Thoracic aorta (tissue), 2 donors: ENCODE data around the gene ZNF681. TPM values are rescaled to one million over a fixed set of nuclear protein-coding genes. Genes with fewer than 3 reads are reported as not detected.
"Not testable (repeated sequence)": the region's sequence is repeated elsewhere in the genome, so short reads cannot be mapped to it uniquely, and the experiment has no call there.

Experiments used
- ATAC-seq: fragments of 150-250 bp; one replicate; pipeline ENCODE4 v1.8.0; 2017; ENCODE audit warnings: low read depth; ENCODE audit not compliant: insufficient number of reproducible peaks, low FRiP score
- DNase-seq: peaks from one replicate; pipeline ENCODE4 v3.0.0-alpha.2; 2020; ENCODE audit warnings: low spot score
- H3K27ac ChIP-seq, 2 donors: fragments of 200-600 bp; sonication (generic); 1 replicate in 1 of 2; 2 replicates in 1 of 2; pipeline ENCODE4 v1.5.1; 2016; ENCODE audit warnings: mild to moderate bottlenecking in 2 of 2, moderate library complexity in 2 of 2
- H3K27me3 ChIP-seq: fragments of 200-600 bp; sonication (generic); replicated peaks from 2 replicates; pipeline ENCODE4 v1.6.0; 2016; ENCODE audit warnings: mild to moderate bottlenecking; ENCODE audit not compliant: insufficient read depth
- H3K36me3 ChIP-seq: fragments of 200-600 bp; sonication (generic); one replicate; pipeline ENCODE4 v1.5.1; 2016
- H3K4me1 ChIP-seq, 2 donors: fragments of 200-600 bp; sonication (generic); 1 replicate in 1 of 2; 2 replicates in 1 of 2; pipeline versions ENCODE4 v1.5.1 to v1.6.0; 2016; ENCODE audit warnings: low read depth in 2 of 2, mild to moderate bottlenecking in 1 of 2; ENCODE audit not compliant: control insufficient read depth in 1 of 2
- H3K4me3 ChIP-seq: fragments of 200-600 bp; sonication (generic); 2 replicates; pipeline ENCODE4 v1.5.1; 2016; ENCODE audit warnings: mild to moderate bottlenecking
- H3K9me3 ChIP-seq: fragments of 200-600 bp; sonication (generic); 2 replicates; pipeline ENCODE4 v1.5.1; 2016
- CTCF ChIP-seq: fragments of 200-600 bp; sonication (generic); IDR thresholded peaks from one replicate; pipeline ENCODE4 v1.5.1; 2019; ENCODE audit warnings: antibody characterized with exemption
- total RNA-seq, 2 donors: library from RNA; depleted of rRNA; stranded (reverse); fragments of >200 nt; gene quantifications; one replicate each; pipeline versions ENCODE4 v1.1.0 to v1.2.3, GENCODE V29; 2016

The ZNF681 gene
- total RNA-seq, 2 donors from 2014 or later: 0.56 to 2.2 TPM

DNA sequence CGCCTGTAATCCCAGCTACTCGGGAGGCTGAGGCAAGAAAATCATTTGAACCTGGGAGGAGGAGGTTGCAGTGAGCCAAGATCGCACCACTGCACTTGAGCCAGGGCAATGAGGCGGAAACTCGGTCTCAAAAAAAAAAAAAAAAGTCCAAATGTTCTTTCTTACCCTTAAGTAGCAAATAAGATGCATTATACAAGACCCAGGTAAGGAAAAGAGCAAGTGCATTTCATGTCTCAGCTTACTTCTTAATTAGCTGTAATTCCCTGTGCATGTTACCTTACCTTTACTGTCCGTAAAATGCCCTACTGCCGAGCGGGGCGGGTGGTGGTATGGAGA is 3.8 kb upstream of the ZNF681 start:
- peaks cover 10 to 14% of the 10 kb centered on the region in 2 donors for H3K4me1 ChIP-seq
- H3K9me3 ChIP-seq: no peaks in the 10 kb centered on the region
- ATAC-seq (no peak), DNase-seq (peak; percentile 41)
- H3K36me3 ChIP-seq: no peaks in the 10 kb centered on the region
- peak overlapping the region in 1 of 2 donors; percentile 66 for H3K27ac ChIP-seq
- H3K4me3 ChIP-seq: peak overlapping the region; percentile 93
- no peak for TF ChIP-seq CTCF
- H3K27me3 ChIP-seq: no peaks in the 10 kb centered on the region

DNA sequence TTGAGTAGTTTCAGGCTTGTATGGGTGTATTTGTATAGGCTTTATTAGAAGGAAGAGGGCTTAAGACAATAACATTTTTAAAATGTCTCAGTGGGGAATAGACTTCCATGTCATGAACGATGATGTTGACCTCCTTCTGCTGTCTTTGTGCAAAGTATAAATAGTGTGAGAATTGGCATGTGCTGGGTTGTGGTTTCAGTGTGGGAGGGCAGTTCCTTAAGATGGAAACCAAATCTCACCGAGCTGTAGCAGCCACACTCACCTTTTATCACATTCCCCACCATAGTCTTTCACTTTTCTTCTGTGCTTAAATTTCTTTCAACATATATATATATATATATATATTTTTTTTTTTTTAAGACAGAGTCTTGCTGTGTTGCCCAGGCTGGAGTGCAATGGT is 1.6 kb upstream of the ZNF681 start:
- not testable (repeated sequence) for H3K27me3 ChIP-seq, H3K4me3 ChIP-seq, H3K36me3 ChIP-seq, DNase-seq, ATAC-seq, H3K27ac ChIP-seq, H3K9me3 ChIP-seq
- peaks cover 10 to 15% of the 10 kb centered on the region in 2 donors for H3K4me1 ChIP-seq

- not testable (repeated sequence) for H3K4me1 ChIP-seq, H3K4me3 ChIP-seq, H3K27me3 ChIP-seq, H3K27ac ChIP-seq, ATAC-seq, DNase-seq
- Histone ChIP-seq H3K9me3 (peaks cover 54% of the 10 kb centered on the region), H3K36me3 (peaks cover 11% of the 10 kb centered on the region)
Measured at GRCh38 chr19:23743633-23744232, 15.0 kb downstream of the ZNF681 start.

GRCh38 chr19:23730729-23731465 is 27.8 kb downstream of the ZNF681 start:
- H3K9me3 ChIP-seq, H3K4me3 ChIP-seq, H3K27ac ChIP-seq, H3K4me1 ChIP-seq, ATAC-seq, H3K36me3 ChIP-seq, DNase-seq, H3K27me3 ChIP-seq: not testable (repeated sequence)

GRCh38 chr19:23724161-23724560 is 34.5 kb downstream of the ZNF681 start:
- H3K4me1 ChIP-seq, H3K27me3 ChIP-seq, H3K27ac ChIP-seq, DNase-seq, H3K4me3 ChIP-seq, ATAC-seq, H3K36me3 ChIP-seq, H3K9me3 ChIP-seq: not testable (repeated sequence)

- ATAC-seq (no peak), DNase-seq (no peak)
- H3K4me1 ChIP-seq: no peaks in the 10 kb centered on the region
- no peaks in the 10 kb centered on the region for H3K36me3 ChIP-seq
- H3K4me3 ChIP-seq: no peak overlapping the region
- H3K27me3 ChIP-seq: no peaks in the 10 kb centered on the region
- H3K9me3 ChIP-seq: no peaks in the 10 kb centered on the region
- H3K27ac ChIP-seq: no peak overlapping the region
- no peak for TF ChIP-seq CTCF
Measured at GRCh38 chr19:23718802-23719201, 39.9 kb downstream of the ZNF681 start.

- H3K4me1 ChIP-seq: no peaks in the 10 kb centered on the region
- H3K27ac ChIP-seq: no peak overlapping the region
- no peaks in the 10 kb centered on the region for H3K27me3 ChIP-seq
- no peak for TF ChIP-seq CTCF
- ATAC-seq (no peak), DNase-seq (no peak)
- no peaks in the 10 kb centered on the region for H3K9me3 ChIP-seq
- H3K36me3 ChIP-seq: no peaks in the 10 kb centered on the region
- H3K4me3 ChIP-seq: no peak overlapping the region
Measured at GRCh38 chr19:23716792-23717191, 41.9 kb downstream of the ZNF681 start.
